Activated CD4-positive, alpha-beta T cell treated with anti-CD3 and anti-CD28 coated beads for 36 hours (primary cell): ENCODE measurements around the gene ACAP2. TPM values are rescaled to one million over a fixed set of nuclear protein-coding genes. Genes with fewer than 3 reads are reported as not detected.
"Not testable (repeated sequence)": the region's sequence is repeated elsewhere in the genome, so short reads cannot be mapped to it uniquely, and the experiment has no call there.

Source experiments
- ATAC-seq: fragments of 200-7000 bp; cut with Tn5 transposase; one replicate; pipeline ENCODE4 v1.10.0; 2021; ENCODE audit warnings: mild to moderate bottlenecking, moderate library complexity
- CTCF ChIA-PET: fragments of 350-600 bp; sonication (Branson Sonifier 250); formaldehyde crosslinking; loops from one replicate; lab custom pipeline; 2021; ENCODE audit warnings: antibody characterized with exemption; lab: Charles Lee
- POLR2A ChIA-PET: fragments of 350-600 bp; sonication (Branson Sonifier 250); formaldehyde crosslinking; loops from one replicate; lab custom pipeline; 2021; ENCODE audit warnings: antibody characterized with exemption, inconsistent platforms; lab: Charles Lee
- DNase-seq: peaks from one replicate; pipeline ENCODE4 v3.0.0-alpha.2; 2020
- H3K27ac Mint-ChIP-seq: one replicate; pipeline ENCODE4 v1.8.0; 2021; ENCODE audit warnings: mixed read lengths
- H3K27me3 Mint-ChIP-seq: one replicate; pipeline ENCODE4 v1.8.0; 2021; ENCODE audit warnings: mixed read lengths
- H3K36me3 Mint-ChIP-seq: one replicate; pipeline ENCODE4 v1.8.0; 2021; ENCODE audit warnings: low read depth, mixed read lengths
- H3K4me1 Mint-ChIP-seq: one replicate; pipeline ENCODE4 v1.8.0; 2021; ENCODE audit warnings: mixed read lengths
- H3K4me3 Mint-ChIP-seq: one replicate; pipeline ENCODE4 v1.8.0; 2021; ENCODE audit warnings: mild to moderate bottlenecking, moderate library complexity, mixed read lengths
- H3K9me3 Mint-ChIP-seq: one replicate; pipeline ENCODE4 v1.8.0; 2021; ENCODE audit warnings: low read depth, mixed read lengths
- intact Hi-C, 2 experiments: fragments of 100-400 bp; cut with DNase I in 1 of 2; cut with micrococcal nuclease in 1 of 2; formaldehyde crosslinking; loops; one replicate each; pipeline versions ENCODE4 v1.14.2 to v1.15.1; 2022 to 2024; cut with DNase I, micrococcal nuclease
- total RNA-seq, 2 experiments: library from RNA; stranded (reverse); gene quantifications; one replicate each; pipeline ENCODE4 v1.2.3, GENCODE V29; 2021

The ACAP2 gene
- total RNA-seq, 2 experiments from 2014 or later = 43.7 to 51.9 TPM

DNA sequence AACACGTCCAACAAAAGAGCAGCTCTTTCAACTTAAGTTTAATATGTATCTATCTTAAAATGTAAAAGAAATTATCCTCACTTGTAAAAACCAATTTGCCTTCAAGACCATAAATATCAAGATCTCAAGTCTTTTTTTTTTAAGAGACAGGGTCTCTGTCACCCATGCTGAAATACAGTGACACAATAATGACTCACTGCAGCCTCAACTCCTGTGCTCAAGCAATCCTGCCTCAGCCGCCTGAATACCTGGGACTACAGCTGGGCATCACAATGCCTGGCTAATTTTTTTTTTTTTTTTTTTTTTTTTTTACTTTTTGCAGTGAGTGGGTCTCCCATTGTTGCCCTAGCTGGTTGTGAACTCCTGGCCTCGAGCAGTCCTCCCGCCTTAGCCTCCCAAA lies 26.0 kb downstream of the ACAP2 start:
- Mint-ChIP-seq H3K27me3 (no peaks in the 10 kb centered on the region), H3K4me1 (peaks cover 37% of the 10 kb centered on the region), H3K27ac (no peak overlapping the region), H3K4me3 (no peak overlapping the region), H3K9me3 (no peaks in the 10 kb centered on the region), H3K36me3 (no peaks in the 10 kb centered on the region)
- DNase-seq = no peak
- intact Hi-C loops = no loop called here
- no peak for ATAC-seq
- CTCF ChIA-PET = interaction anchor here (0.7 kb wide), 1 partner anchor 122 kb away, joined by 4 read pairs; no protein-coding TSS in a partner anchor
- POLR2A ChIA-PET = interaction anchor here (0.6 kb wide), 1 partner anchor 125 kb away, joined by 16 read pairs; no protein-coding TSS in a partner anchor

DNA sequence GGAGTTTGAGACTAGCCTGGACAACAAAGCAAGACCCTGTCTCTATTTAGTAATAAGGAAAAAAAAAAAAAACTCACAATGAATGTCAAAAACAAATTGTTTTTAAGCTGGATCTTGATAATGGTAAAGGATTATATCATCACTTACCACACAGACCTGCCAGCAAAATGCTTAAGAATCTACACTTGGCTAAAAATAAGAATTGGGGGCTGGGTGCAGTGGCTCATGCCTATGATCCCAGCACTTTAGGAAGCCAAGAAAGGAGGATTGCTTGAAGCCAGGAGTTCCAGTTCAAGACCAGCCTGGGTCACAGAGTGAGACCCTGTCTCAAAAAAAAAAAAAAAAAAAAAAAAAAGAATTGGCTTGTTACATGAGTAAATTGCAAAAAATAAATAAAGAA lies 31.0 kb downstream of the ACAP2 start:
- Mint-ChIP-seq H3K9me3 (no peaks in the 10 kb centered on the region), H3K27ac (no peak overlapping the region), H3K27me3 (no peaks in the 10 kb centered on the region), H3K4me3 (no peak overlapping the region), H3K36me3 (peaks cover 29% of the 10 kb centered on the region), H3K4me1 (peaks cover 54% of the 10 kb centered on the region)
- no peak for ATAC-seq
- POLR2A ChIA-PET = no interaction called here
- CTCF ChIA-PET = interaction anchor here (0.6 to 1.1 kb wide), 2 partner anchors 29 to 1195 kb away, joined by 3 read pairs; no protein-coding TSS in a partner anchor
- intact Hi-C loops = no loop called here
- no peak for DNase-seq

DNA sequence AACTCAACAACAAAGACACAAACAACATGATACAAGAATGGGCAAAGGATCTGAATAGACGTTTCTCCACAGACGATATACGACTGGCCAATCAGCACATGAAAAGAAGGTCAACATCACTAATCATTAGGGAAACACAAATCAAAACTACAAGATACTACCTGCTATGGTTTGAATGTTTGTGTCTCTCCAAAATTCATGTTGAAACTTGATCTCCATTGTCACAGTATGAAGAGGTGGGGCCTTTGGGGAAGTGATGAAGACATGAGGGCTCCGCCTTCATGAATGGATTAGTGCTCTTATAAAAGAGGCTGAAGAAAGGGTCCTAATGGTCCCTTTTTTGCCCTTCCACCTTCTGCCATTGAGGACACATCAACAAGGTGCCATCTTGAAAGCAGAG lies 32.3 kb downstream of the ACAP2 start:
- ChIA-PET POLR2A (no interaction called here), CTCF (interaction anchor here (1.1 kb wide), 1 partner anchor 30 kb away, joined by 3 read pairs; no protein-coding TSS in a partner anchor)
- H3K4me3 Mint-ChIP-seq = no peak overlapping the region
- H3K9me3 Mint-ChIP-seq = no peaks in the 10 kb centered on the region
- ATAC-seq (no peak), DNase-seq (no peak)
- peaks cover 35% of the 10 kb centered on the region for H3K36me3 Mint-ChIP-seq
- intact Hi-C loops = no loop called here
- H3K27me3 Mint-ChIP-seq = no peaks in the 10 kb centered on the region
- peaks cover 59% of the 10 kb centered on the region for H3K4me1 Mint-ChIP-seq
- H3K27ac Mint-ChIP-seq = no peak overlapping the region

DNA sequence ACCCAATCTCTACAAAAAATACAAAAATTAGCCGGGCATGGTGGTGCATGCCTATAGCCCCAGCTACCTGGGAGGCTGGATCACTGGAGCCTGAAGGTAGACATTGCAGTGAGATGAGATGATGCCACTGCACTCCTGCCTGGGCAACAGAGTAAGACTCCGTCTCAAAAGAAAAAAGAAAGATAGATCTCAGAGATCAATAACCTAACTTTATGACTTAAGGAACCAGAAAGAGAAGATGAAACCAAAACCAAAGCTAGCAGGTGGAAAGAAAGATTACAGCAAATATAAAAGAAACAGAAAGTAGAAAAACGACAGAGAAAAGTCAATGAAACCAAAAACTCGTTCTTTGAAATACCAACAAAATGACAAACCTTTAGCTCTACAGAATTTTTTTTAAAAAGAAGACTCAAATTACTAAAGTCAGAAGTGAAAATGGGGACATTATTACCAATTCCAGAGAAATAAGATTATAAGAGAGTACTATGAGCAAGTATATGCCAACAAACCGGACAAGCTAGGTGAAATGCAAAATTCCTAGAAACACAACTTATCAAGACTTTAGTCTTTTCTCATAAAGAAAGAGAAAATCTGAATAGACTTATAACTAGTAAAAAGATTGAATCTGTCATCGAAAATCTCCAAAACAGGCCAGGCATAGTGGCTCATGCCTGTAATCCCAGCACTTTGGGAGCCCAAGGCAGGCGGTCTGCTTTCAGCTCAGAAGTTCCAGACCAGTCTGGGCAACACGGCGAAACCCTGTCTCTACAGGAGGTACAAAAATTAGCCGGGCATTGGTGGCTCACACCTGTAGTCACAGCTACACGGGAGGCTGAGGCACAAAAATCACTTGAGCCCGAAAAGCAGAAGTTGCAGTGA lies 35.0 kb downstream of the ACAP2 start:
- Mint-ChIP-seq H3K4me3 (peak overlapping the region; percentile 33), H3K4me1 (peaks cover 50% of the 10 kb centered on the region), H3K9me3 (no peaks in the 10 kb centered on the region), H3K36me3 (peaks cover 35% of the 10 kb centered on the region), H3K27ac (peak overlapping the region; percentile 70), H3K27me3 (no peaks in the 10 kb centered on the region)
- ATAC-seq = peak; percentile 77
- DNase-seq = peak; percentile 30
- CTCF ChIA-PET = interaction anchor here (0.5 to 2.0 kb wide), 7 partner anchors 10 to 1091 kb away, joined by 3 to 12 read pairs (median 3); no protein-coding TSS in a partner anchor
- intact Hi-C loops = loop anchor here (1.0 to 5.0 kb wide), 3 partner anchors 35 to 130 kb away; partner anchors contain the start of gene ACAP2 (in 2 of the 2)
- POLR2A ChIA-PET = interaction anchor here (0.8 to 1.4 kb wide), 4 partner anchors 33 to 135 kb away, joined by 3 to 6 read pairs (median 5); partner anchors contain the start of genes ACAP2 and PPP1R2

DNA sequence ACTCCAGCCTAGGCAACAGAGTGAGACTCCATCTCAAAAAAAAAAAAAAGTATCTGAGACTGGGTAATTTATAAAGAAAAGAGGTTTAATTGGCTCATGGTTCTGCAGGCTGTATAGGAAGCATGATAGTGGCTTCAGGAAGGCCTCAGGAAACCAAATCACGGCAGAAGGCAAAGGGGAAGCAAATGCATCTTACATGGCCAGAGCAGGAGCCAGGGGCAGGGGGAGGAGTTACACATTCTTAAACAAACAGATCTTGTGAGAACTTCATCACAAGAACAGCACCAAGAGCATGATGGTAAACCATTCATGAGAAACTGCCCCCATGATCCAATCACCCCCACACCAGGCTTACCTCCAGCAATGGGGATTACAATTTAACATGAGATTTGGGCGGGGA lies 37.2 kb downstream of the ACAP2 start:
- DNase-seq (no peak), ATAC-seq (no peak)
- CTCF ChIA-PET = interaction anchor here (0.9 kb wide), 1 partner anchor 18 kb away, joined by 3 read pairs; no protein-coding TSS in a partner anchor
- no peak overlapping the region for H3K27ac Mint-ChIP-seq
- H3K4me1 Mint-ChIP-seq = peaks cover 63% of the 10 kb centered on the region
- POLR2A ChIA-PET = no interaction called here
- H3K9me3 Mint-ChIP-seq = no peaks in the 10 kb centered on the region
- no peaks in the 10 kb centered on the region for H3K27me3 Mint-ChIP-seq
- H3K36me3 Mint-ChIP-seq = peaks cover 27% of the 10 kb centered on the region
- intact Hi-C loops = loop anchor here (2.0 to 5.0 kb wide), 2 partner anchors 37 to 132 kb away; partner anchors contain the start of gene ACAP2 (in 1 of the 2)
- H3K4me3 Mint-ChIP-seq = no peak overlapping the region

DNA sequence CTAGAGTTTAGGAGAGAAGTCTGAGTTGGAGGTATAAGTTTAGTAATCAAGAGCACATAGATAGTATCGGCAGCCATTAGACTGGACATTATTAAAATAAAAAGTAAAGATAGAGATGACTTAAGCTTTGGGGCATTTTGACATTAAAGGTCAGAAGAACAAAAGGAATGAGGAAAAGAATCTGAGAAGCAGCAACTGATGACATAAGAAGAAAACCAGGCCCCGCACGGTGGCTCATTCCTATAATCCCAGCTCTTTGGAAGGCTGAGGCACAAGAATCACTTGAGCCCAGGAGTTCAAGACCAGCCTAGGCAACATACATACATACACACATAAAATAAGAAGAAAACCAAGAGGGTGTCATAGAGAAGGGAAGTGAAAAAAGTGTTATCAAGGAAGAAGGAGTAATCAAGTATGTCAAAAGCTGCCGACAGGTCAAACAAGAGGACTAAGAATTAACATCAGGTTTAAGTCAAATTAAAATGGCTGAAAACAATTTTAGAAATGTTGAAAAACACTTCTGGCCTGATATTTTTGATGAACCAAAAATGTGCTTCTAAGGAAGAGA lies 38.9 kb downstream of the ACAP2 start:
- POLR2A ChIA-PET = no interaction called here
- no peak for ATAC-seq
- H3K36me3 Mint-ChIP-seq = peaks cover 18% of the 10 kb centered on the region
- intact Hi-C loops = no loop called here
- H3K9me3 Mint-ChIP-seq = no peaks in the 10 kb centered on the region
- peaks cover 51% of the 10 kb centered on the region for H3K4me1 Mint-ChIP-seq
- no peak overlapping the region for H3K27ac Mint-ChIP-seq
- no peaks in the 10 kb centered on the region for H3K27me3 Mint-ChIP-seq
- no peak overlapping the region for H3K4me3 Mint-ChIP-seq
- CTCF ChIA-PET = no interaction called here
- no peak for DNase-seq

DNA sequence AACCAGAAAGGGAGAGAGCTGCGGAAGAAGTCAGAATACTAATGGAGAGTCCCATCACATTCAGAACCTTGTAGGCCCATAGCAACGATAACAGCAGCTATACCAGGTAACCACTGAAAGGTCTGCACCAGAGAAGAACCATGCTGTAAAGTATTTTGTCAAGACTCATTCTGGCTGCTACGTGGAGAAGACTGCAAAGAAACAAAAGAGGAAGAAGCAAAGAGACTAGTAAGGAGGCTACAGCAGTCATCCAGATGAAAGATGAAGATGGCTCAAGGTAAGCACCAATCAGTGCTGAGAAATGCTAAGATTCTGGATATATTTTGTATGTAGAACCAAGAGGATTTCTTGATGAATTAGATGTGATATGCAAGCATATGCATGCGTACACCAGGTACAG lies 39.6 kb downstream of the ACAP2 start:
- intact Hi-C loops = no loop called here
- DNase-seq = no peak
- H3K27me3 Mint-ChIP-seq = no peaks in the 10 kb centered on the region
- no peaks in the 10 kb centered on the region for H3K9me3 Mint-ChIP-seq
- POLR2A ChIA-PET = no interaction called here
- no peak overlapping the region for H3K27ac Mint-ChIP-seq
- H3K4me1 Mint-ChIP-seq = peaks cover 48% of the 10 kb centered on the region
- CTCF ChIA-PET = interaction anchor here (0.6 kb wide), 1 partner anchor 9 kb away, joined by 4 read pairs; no protein-coding TSS in a partner anchor
- no peak for ATAC-seq
- H3K4me3 Mint-ChIP-seq = no peak overlapping the region
- peaks cover 11% of the 10 kb centered on the region for H3K36me3 Mint-ChIP-seq

DNA sequence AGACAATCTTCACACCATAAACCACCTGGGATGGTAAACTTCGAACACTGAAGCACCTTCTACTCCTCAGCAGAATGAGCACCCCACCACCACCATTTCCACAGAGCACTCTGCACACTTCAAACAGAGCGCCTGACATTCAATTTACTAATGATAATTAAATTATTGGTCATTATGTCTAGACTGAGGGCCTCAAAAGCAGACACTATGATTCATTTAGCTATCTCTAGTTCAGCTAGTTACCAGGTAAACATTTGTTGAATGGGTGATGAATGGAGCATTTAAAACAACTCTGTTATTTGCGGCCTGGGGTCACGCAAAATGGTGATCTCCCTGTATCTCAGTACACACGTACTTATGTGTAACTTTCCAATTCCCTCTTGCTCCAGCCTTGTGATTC lies 40.9 kb downstream of the ACAP2 start:
- intact Hi-C loops = no loop called here
- Mint-ChIP-seq H3K4me1 (peaks cover 47% of the 10 kb centered on the region), H3K4me3 (no peak overlapping the region), H3K27me3 (no peaks in the 10 kb centered on the region), H3K36me3 (peaks cover 7% of the 10 kb centered on the region), H3K27ac (no peak overlapping the region), H3K9me3 (no peaks in the 10 kb centered on the region)
- CTCF ChIA-PET = interaction anchor here (0.8 kb wide), 1 partner anchor 127 kb away, joined by 3 read pairs; no protein-coding TSS in a partner anchor
- ATAC-seq (no peak), DNase-seq (no peak)
- POLR2A ChIA-PET = no interaction called here

DNA sequence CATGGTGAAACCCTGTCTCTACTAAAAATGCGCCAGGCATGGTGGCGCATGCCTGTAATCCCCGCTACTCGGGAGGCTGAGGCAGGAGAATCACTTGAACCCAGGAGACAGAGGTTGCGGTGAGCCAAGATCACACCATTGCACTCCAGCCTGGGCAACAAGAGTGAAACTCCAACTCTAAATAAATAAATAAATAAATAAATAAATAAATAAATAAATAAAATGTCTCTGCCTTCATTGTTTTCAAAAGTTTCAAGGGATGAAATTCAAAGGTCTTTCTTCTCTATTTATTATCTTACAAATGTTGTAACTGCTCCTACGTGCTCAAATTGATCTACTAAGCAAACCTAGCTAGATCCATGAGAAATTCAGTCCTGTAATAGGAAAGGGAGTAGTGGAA lies 44.4 kb downstream of the ACAP2 start:
- intact Hi-C loops, CTCF ChIA-PET, ATAC-seq, H3K27me3 Mint-ChIP-seq, H3K4me3 Mint-ChIP-seq, H3K36me3 Mint-ChIP-seq, H3K27ac Mint-ChIP-seq, DNase-seq, H3K9me3 Mint-ChIP-seq: not testable (repeated sequence)
- H3K4me1 Mint-ChIP-seq = peaks cover 43% of the 10 kb centered on the region
- POLR2A ChIA-PET = interaction anchor here (0.7 kb wide), 1 partner anchor 61 kb away, joined by 3 read pairs; no protein-coding TSS in a partner anchor

DNA sequence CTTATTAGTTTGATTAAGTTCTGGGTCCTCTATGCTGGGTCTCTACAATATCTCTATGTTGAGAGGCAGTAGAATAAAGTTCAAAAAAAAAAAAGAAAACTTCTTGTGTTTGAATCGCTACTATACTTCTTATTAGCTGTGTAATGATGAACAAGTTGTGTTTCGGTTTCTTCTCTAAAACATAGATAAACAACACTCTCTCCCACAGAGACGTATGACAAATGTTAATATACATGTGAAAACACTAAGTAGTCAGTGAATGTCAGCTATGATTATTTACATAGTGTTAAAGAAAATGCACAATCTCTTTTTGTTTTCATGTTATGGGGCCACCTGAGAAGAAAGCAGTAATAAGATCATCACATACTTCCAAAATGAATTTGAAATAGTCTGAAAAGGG lies 45.3 kb downstream of the ACAP2 start:
- H3K27ac Mint-ChIP-seq = no peak overlapping the region
- no peaks in the 10 kb centered on the region for H3K36me3 Mint-ChIP-seq
- ChIA-PET CTCF (interaction anchor here (0.9 kb wide), 2 partner anchors 10 to 43 kb away, joined by 3 to 4 read pairs; no protein-coding TSS in a partner anchor), POLR2A (interaction anchor here (0.6 kb wide), 1 partner anchor 25 kb away, joined by 3 read pairs; no protein-coding TSS in a partner anchor)
- H3K27me3 Mint-ChIP-seq = no peaks in the 10 kb centered on the region
- intact Hi-C loops = no loop called here
- peaks cover 52% of the 10 kb centered on the region for H3K4me1 Mint-ChIP-seq
- no peaks in the 10 kb centered on the region for H3K9me3 Mint-ChIP-seq
- DNase-seq = no peak
- no peak for ATAC-seq
- H3K4me3 Mint-ChIP-seq = no peak overlapping the region

DNA sequence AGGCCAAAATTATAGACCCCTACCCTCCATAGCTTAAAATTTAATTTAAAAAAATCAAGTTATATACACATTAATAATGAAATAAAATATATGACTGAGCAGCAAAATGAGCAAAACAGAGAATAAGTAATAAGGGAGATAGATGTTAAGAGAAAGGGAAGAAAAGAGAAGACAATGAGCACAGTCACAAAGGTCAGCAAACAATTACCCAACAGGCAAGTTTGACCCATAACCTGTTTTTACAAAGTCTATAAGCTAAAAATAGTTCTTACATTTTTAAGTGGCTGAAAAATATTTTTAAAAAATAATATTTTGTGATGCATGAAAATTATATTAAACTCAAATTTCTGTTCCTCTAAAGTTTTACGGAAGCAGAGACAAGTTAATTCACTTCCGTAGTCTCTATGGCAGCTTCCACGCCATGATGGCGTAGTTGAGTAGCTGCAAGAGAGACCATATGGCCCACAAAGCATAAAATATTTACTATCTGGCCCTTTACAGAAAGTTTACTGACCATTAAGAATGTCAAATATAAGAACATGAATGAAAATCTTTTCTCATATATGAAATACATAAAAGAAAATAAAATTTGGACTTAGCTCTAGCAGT lies 47.5 kb downstream of the ACAP2 start:
- intact Hi-C loops = no loop called here
- H3K9me3 Mint-ChIP-seq = no peaks in the 10 kb centered on the region
- no peak overlapping the region for H3K27ac Mint-ChIP-seq
- DNase-seq = no peak
- H3K4me3 Mint-ChIP-seq = no peak overlapping the region
- no peaks in the 10 kb centered on the region for H3K27me3 Mint-ChIP-seq
- ChIA-PET POLR2A (interaction anchor here (0.6 kb wide), 1 partner anchor 56 kb away, joined by 4 read pairs; no protein-coding TSS in a partner anchor), CTCF (interaction anchor here (0.5 to 1.2 kb wide), 4 partner anchors 10 to 241 kb away, joined by 3 read pairs; no protein-coding TSS in a partner anchor)
- no peaks in the 10 kb centered on the region for H3K36me3 Mint-ChIP-seq
- no peak for ATAC-seq
- peaks cover 36% of the 10 kb centered on the region for H3K4me1 Mint-ChIP-seq
